ENCODE data around the gene FAM32A. TPM values are rescaled to one million over a fixed set of nuclear protein-coding genes. Genes with fewer than 3 reads are reported as not detected.

FAM32A gene
- total RNA-seq, 2 donors from 2014 or later, result 71.8 to 80.1 TPM

- Mint-ChIP-seq H3K9me3 (no peaks in the 10 kb centered on the region), H3K27me3 (ENCODE audit: insufficient read depth) (no peaks in the 10 kb centered on the region), H3K4me1 (no peaks in the 10 kb centered on the region), H3K4me3 (no peak overlapping the region), H3K36me3 (ENCODE audit: low read depth) (no peaks in the 10 kb centered on the region), H3K27ac (no peak overlapping the region)
- TF ChIP-seq, protein P1, sequence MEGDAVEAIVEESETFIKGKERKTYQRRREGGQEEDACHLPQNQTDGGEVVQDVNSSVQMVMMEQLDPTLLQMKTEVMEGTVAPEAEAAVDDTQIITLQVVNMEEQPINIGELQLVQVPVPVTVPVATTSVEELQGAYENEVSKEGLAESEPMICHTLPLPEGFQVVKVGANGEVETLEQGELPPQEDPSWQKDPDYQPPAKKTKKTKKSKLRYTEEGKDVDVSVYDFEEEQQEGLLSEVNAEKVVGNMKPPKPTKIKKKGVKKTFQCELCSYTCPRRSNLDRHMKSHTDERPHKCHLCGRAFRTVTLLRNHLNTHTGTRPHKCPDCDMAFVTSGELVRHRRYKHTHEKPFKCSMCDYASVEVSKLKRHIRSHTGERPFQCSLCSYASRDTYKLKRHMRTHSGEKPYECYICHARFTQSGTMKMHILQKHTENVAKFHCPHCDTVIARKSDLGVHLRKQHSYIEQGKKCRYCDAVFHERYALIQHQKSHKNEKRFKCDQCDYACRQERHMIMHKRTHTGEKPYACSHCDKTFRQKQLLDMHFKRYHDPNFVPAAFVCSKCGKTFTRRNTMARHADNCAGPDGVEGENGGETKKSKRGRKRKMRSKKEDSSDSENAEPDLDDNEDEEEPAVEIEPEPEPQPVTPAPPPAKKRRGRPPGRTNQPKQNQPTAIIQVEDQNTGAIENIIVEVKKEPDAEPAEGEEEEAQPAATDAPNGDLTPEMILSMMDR (conservative IDR thresholded peaks at IDR 0.05), result no peak
- WGBS, 2 experiments (ENCODE audit: insufficient coverage in 1 of 2, insufficient read length in 1 of 2), result 93% methylated on average over 7 to 8 of the region's 8 CpGs
- Histone ChIP-seq H3K9ac (ENCODE audit: extremely low read depth, low read length, poor library complexity, severe bottlenecking) (no peak overlapping the region), H3K27me3 (ENCODE audit: control insufficient read depth, insufficient read depth, low read length, poor library complexity, severe bottlenecking) (no peaks in the 10 kb centered on the region), H3K36me3 (ENCODE audit: control insufficient read depth, insufficient read depth, low read length) (no peaks in the 10 kb centered on the region), H3K4me1 (ENCODE audit: control insufficient read depth, insufficient read depth, low read length) (no peaks in the 10 kb centered on the region), H3K4me3 (ENCODE audit: low read length) (no peak overlapping the region), H3K27ac (ENCODE audit: low read depth, low read length) (no peak overlapping the region), H3K9me3 (ENCODE audit: control insufficient read depth, low read length) (peaks cover 5% of the 10 kb centered on the region)
- DNase-seq, result no peak
These were observed 30.7 kb upstream of the FAM32A start for GRCh38 chr19:16154557-16154956.

- Mint-ChIP-seq H3K4me3 (no peak overlapping the region), H3K4me1 (no peaks in the 10 kb centered on the region), H3K27me3 (ENCODE audit: insufficient read depth) (no peaks in the 10 kb centered on the region), H3K27ac (no peak overlapping the region), H3K36me3 (ENCODE audit: low read depth) (no peaks in the 10 kb centered on the region), H3K9me3 (no peaks in the 10 kb centered on the region)
- Histone ChIP-seq H3K9ac (ENCODE audit: extremely low read depth, low read length, poor library complexity, severe bottlenecking) (no peak overlapping the region), H3K36me3 (ENCODE audit: control insufficient read depth, insufficient read depth, low read length) (no peaks in the 10 kb centered on the region), H3K9me3 (ENCODE audit: control insufficient read depth, low read length) (peaks cover 5% of the 10 kb centered on the region), H3K4me3 (ENCODE audit: low read length) (no peak overlapping the region), H3K27ac (ENCODE audit: low read depth, low read length) (no peak overlapping the region), H3K4me1 (ENCODE audit: control insufficient read depth, insufficient read depth, low read length) (no peaks in the 10 kb centered on the region), H3K27me3 (ENCODE audit: control insufficient read depth, insufficient read depth, low read length, poor library complexity, severe bottlenecking) (no peaks in the 10 kb centered on the region)
- TF ChIP-seq, protein P1 (conservative IDR thresholded peaks at IDR 0.05), result no peak
- WGBS, 2 experiments (ENCODE audit: insufficient coverage in 1 of 2, insufficient read length in 1 of 2), result 83 to 93% methylated on average over 1 of the region's 1 CpG
- no peak for DNase-seq
These were observed 30.1 kb upstream of the FAM32A start for GRCh38 chr19:16155128-16155527.

- Mint-ChIP-seq H3K27ac (no peak overlapping the region), H3K4me1 (no peaks in the 10 kb centered on the region)
- WGBS, 2 experiments (ENCODE audit: insufficient coverage in 1 of 2, insufficient read length in 1 of 2), result 83 to 85% methylated on average over 5 to 6 of the region's 6 CpGs
These were observed 28.3 kb upstream of the FAM32A start for GRCh38 chr19:16156904-16157303.

More at GRCh38 chr19:16156904-16157303, 28.3 kb upstream of the FAM32A start:
- H3K36me3 ChIP-seq (ENCODE audit: control insufficient read depth, insufficient read depth, low read length), result no peaks in the 10 kb centered on the region
- Mint-ChIP-seq H3K4me3 (no peak overlapping the region), H3K27me3 (ENCODE audit: insufficient read depth) (no peaks in the 10 kb centered on the region), H3K9me3 (no peaks in the 10 kb centered on the region), H3K36me3 (ENCODE audit: low read depth) (no peaks in the 10 kb centered on the region)
- no peak overlapping the region for H3K4me3 ChIP-seq (ENCODE audit: low read length)
- no peaks in the 10 kb centered on the region for H3K27me3 ChIP-seq (ENCODE audit: control insufficient read depth, insufficient read depth, low read length, poor library complexity, severe bottlenecking)
- H3K9ac ChIP-seq (ENCODE audit: extremely low read depth, low read length, poor library complexity, severe bottlenecking), result no peak overlapping the region
- no peak for DNase-seq
- peaks cover 5% of the 10 kb centered on the region for H3K9me3 ChIP-seq (ENCODE audit: control insufficient read depth, low read length)
- H3K27ac ChIP-seq (ENCODE audit: low read depth, low read length), result no peak overlapping the region
- TF ChIP-seq, protein P1 (conservative IDR thresholded peaks at IDR 0.05), result no peak
- H3K4me1 ChIP-seq (ENCODE audit: control insufficient read depth, insufficient read depth, low read length), result no peaks in the 10 kb centered on the region
